Heart right ventricle (tissue), 16 donors: ENCODE data around the gene ABHD12. TPM values are rescaled to one million over a fixed set of nuclear protein-coding genes. Genes with fewer than 3 reads are reported as not detected.

Source experiments
- ATAC-seq, 8 donors: fragments of 200-7000 bp; cut with Tn5 transposase; one replicate each; pipeline ENCODE4 v1.9.1; 2020; ENCODE audit warnings: mild to moderate bottlenecking in 8 of 8, moderate library complexity in 8 of 8, moderate number of reproducible peaks in 1 of 8
- DNase-seq, 2 donors: peaks; one replicate each; pipeline ENCODE4 v3.0.0-alpha.2; 2020
- H3K27ac ChIP-seq, 10 donors: fragments of 200-600 bp; sonication (generic) in 2 of 10; one replicate each; pipeline versions ENCODE4 v1.5.0 to v1.8.0; 2020 to 2022; ENCODE audit warnings: mild to moderate bottlenecking in 3 of 10
- H3K27me3 ChIP-seq, 7 donors: fragments of 200-600 bp; one replicate each; pipeline ENCODE4 v1.8.0; 2021 to 2022; ENCODE audit warnings: mild to moderate bottlenecking in 2 of 7
- H3K36me3 ChIP-seq, 9 donors: fragments of 200-600 bp; sonication (generic) in 1 of 9; one replicate each; pipeline versions ENCODE4 v1.5.0 to v1.8.0; 2020 to 2022; ENCODE audit warnings: mild to moderate bottlenecking in 2 of 9
- H3K4me1 ChIP-seq, 9 donors: fragments of 200-600 bp; sonication (generic) in 1 of 9; one replicate each; pipeline versions ENCODE4 v1.5.0 to v1.8.0; 2020 to 2022; ENCODE audit warnings: mild to moderate bottlenecking in 4 of 9
- H3K4me3 ChIP-seq, 10 donors: fragments of 200-600 bp; sonication (generic) in 2 of 10; one replicate each; pipeline versions ENCODE4 v1.5.0 to v1.8.0; 2020 to 2022; ENCODE audit warnings: mild to moderate bottlenecking in 7 of 10, moderate library complexity in 2 of 10
- H3K9me3 ChIP-seq, 11 donors: fragments of 200-600 bp in 10 of 11; sonication (generic) in 2 of 11; one replicate each; pipeline versions ENCODE4 v1.5.0 to v1.8.0; 2013 to 2022; ENCODE audit warnings: mild to moderate bottlenecking in 2 of 11, control low read depth in 1 of 11, moderate library complexity in 1 of 11
- CTCF ChIP-seq, 9 donors: fragments of 200-600 bp; sonication (generic) in 2 of 9; IDR thresholded peaks; one replicate each; pipeline versions ENCODE4 v1.5.0 to v1.8.0; 2021 to 2022; ENCODE audit warnings: antibody characterized with exemption in 9 of 9, mild to moderate bottlenecking in 5 of 9, moderate library complexity in 1 of 9
- WGBS, 2 donors: extraction: QIAGEN DNeasy Blood & Tissue Kit; methylation state at CpG; one replicate each; pipeline ENCODE4 v1.1.7; 2013; ENCODE audit warnings: inconsistent platforms in 1 of 2; 5-methylcytosine and 5-hydroxymethylcytosine counted together
- intact Hi-C, 10 donors: fragments of 100-400 bp; cut with DNase I; formaldehyde crosslinking; loops; one replicate each; pipeline versions ENCODE4 v1.11.1 to v1.14.2; 2022
- polyA plus RNA-seq, 2 donors: library from polyadenylated mRNA; stranded (reverse); fragments of 200-250 nt; gene quantifications; one replicate each; pipeline ENCODE4 v1.2.3, GENCODE V29; 2013
- total RNA-seq, 10 donors: library from RNA; stranded (reverse); fragmentation: NEBNext Ultra II Directional in 3 of 10; extraction: Animal tissue kit (Norgen Biotek cat#: 25700) in 3 of 10; gene quantifications; one replicate each; pipeline versions ENCODE4 v1.2.1 to v1.2.4, GENCODE V29; 2021 to 2023
- donor health status: Arrhythmogenic right ventricular cardiomyopathy.
- donor health status: ischemic (EF 13 %, LVEDD 7.1; RV severe dilation, severe dysfunction).
- donor health status: healthy with polysubstance abuse.
- donor health status: DM: no; HTN: yes; CAD: no.
- donor health status: DM: no; HTN: no; CAD: no.
- donor health status: ischemic (EF 25% LVEDD 6.9; RV normal size, moderate dysfunction).
- donor health status: ischemic (EF 25% LVEDD 5.7; RV mildly dilated, moderate dysfunction).
- donor health status: healthy.
- donor health status: DM: yes; HTN: yes; CAD: no.
- donor health status: Ischemic cardiomyopathy.
- donor health status: ischemic (EF 35%, LVEDD 5.7; RV mildly dilated, moderate dysfunction).
- donor health status: nonischemic (EF 11% LVEDD 7.7; RV severe dilation, severe dysfunction).
- donor health status: DM: yes; HTN: yes; CAD: no.
- donor health status: PGD.
- donor health status: ischemic (EF 29% LVEDD 5.4; RV normal size, mild dysfunction).
- donor health status: nonischemic (EF 23%, LVEDD 6.1; RV moderate dilation, normal function).

The ABHD12 gene
- total and polyA plus RNA-seq, 12 donors, result 21.1 to 41.3 (median 28.1) TPM

GRCh38 chr20:25424536-25424935, 33.9 kb upstream of the ABHD12 start:
- no peak for TF ChIP-seq CTCF (IDR thresholded peaks at IDR 0.05)
- 94 to 96% methylated on average over 3 of the region's 3 CpGs for WGBS, 2 donors
- ATAC-seq, result no peak
- Histone ChIP-seq H3K9me3 (peaks cover 0 to 1% (median 0%) of the 10 kb centered on the region in 11 donors), H3K27me3 (no peaks in the 10 kb centered on the region), H3K27ac (no peak overlapping the region), H3K4me3 (no peak overlapping the region), H3K4me1 (no peaks in the 10 kb centered on the region), H3K36me3 (peaks cover 0 to 9% (median 0%) of the 10 kb centered on the region in 9 donors)
- no peak for DNase-seq
- intact Hi-C loops, result no loop called here

DNA sequence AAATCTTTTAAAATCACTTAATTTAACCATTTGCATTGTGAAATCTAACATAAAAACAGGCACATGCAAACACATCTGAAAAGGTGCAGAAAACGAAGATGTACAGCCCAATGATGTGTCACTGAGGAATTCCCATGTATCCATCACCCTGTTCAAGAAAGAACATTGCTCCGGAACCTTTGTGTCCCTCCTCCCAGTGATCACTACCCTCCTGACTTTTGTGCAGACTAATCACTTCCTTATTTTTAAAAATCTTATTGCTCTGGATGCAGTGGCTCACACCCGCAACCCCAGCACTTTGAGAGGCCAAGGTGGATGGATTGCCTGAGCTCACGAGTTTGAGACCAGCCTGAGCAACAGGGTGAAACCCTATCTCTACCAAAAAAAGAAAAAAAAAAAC, 31.4 kb upstream of the ABHD12 start:
- H3K27me3 ChIP-seq, result no peaks in the 10 kb centered on the region
- no peak for ATAC-seq
- WGBS, 2 donors, result 90 to 94% methylated on average over 4 of the region's 4 CpGs
- no peak overlapping the region for H3K27ac ChIP-seq
- no peak for TF ChIP-seq CTCF (IDR thresholded peaks at IDR 0.05)
- no peak overlapping the region for H3K4me3 ChIP-seq
- DNase-seq, result no peak
- peaks cover 0 to 2% (median 0%) of the 10 kb centered on the region in 9 donors for H3K36me3 ChIP-seq
- H3K4me1 ChIP-seq, result no peaks in the 10 kb centered on the region
- H3K9me3 ChIP-seq, result no peaks in the 10 kb centered on the region
- intact Hi-C loops, result no loop called here

- Histone ChIP-seq H3K9me3 (no peaks in the 10 kb centered on the region), H3K27ac (no peak overlapping the region), H3K4me1 (no peaks in the 10 kb centered on the region), H3K36me3 (no peaks in the 10 kb centered on the region), H3K4me3 (no peak overlapping the region), H3K27me3 (no peaks in the 10 kb centered on the region)
- ATAC-seq, result no peak
- no peak for DNase-seq
- intact Hi-C loops, result no loop called here
- TF ChIP-seq CTCF (IDR thresholded peaks at IDR 0.05), result no peak
Observed at GRCh38 chr20:25421102-25421501, 30.5 kb upstream of the ABHD12 start.

DNA sequence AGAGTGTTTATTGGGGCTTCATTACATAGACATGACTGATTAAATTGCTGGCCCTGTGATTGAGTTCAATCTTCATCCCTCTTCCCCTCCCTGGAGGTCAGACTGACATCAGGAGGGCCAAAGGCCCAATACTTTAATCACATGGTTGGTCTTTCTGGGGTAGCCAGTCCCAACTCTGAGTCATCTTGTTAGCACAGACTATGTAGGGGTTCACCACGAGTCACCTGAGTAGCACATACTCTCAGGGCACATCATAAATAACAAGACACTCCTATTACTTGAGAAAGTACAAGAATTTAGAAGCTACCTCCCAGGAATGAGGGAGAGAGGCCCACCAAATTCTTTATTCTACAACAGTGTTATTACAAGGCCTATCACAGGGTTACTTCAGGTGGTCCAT, 28.1 kb upstream of the ABHD12 start:
- no peaks in the 10 kb centered on the region for H3K27me3 ChIP-seq
- WGBS, 2 donors, result 88 to 96% methylated on average over 1 of the region's 1 CpG
- H3K9me3 ChIP-seq, result no peaks in the 10 kb centered on the region
- ATAC-seq, result no peak
- no peak overlapping the region for H3K27ac ChIP-seq
- H3K4me1 ChIP-seq, result no peaks in the 10 kb centered on the region
- no peak overlapping the region for H3K4me3 ChIP-seq
- H3K36me3 ChIP-seq, result no peaks in the 10 kb centered on the region
- intact Hi-C loops, result no loop called here
- DNase-seq, result no peak
- TF ChIP-seq CTCF (IDR thresholded peaks at IDR 0.05), result no peak
